Parathyroid adenoma (tissue), 2 donors: ENCODE data around the gene KRT82.
"Not testable (repeated sequence)": the region's sequence is repeated elsewhere in the genome, so short reads cannot be mapped to it uniquely, and the experiment has no call there.

ENCODE experiments used
- H2AFZ ChIP-seq: fragments of 300-600 bp; sonication (generic); one replicate; pipeline ENCODE4 v1.7.0; 2017; ENCODE audit warnings: antibody characterized with exemption, mild to moderate bottlenecking
- H3K27ac ChIP-seq: fragments of 300-600 bp; sonication (generic); one replicate; pipeline ENCODE4 v1.7.0; 2017
- H3K27me3 ChIP-seq: fragments of 300-600 bp; sonication (generic); one replicate; pipeline ENCODE4 v1.7.0; 2017; ENCODE audit warnings: low read length; ENCODE audit not compliant: control insufficient read depth, insufficient read depth
- H3K36me3 ChIP-seq: fragments of 300-600 bp; sonication (generic); one replicate; pipeline ENCODE4 v1.7.0; 2017; ENCODE audit warnings: low read length; ENCODE audit not compliant: control insufficient read depth, insufficient read depth
- H3K4me1 ChIP-seq: fragments of 300-600 bp; sonication (generic); one replicate; pipeline ENCODE4 v1.7.0; 2017; ENCODE audit warnings: control low read depth
- H3K4me2 ChIP-seq: fragments of 300-600 bp; sonication (generic); one replicate; pipeline ENCODE4 v1.7.0; 2017; ENCODE audit warnings: low read length
- H3K4me3 ChIP-seq: fragments of 300-600 bp; sonication (generic); one replicate; pipeline ENCODE4 v1.7.0; 2017; ENCODE audit warnings: low read depth, low read length
- H3K79me2 ChIP-seq: fragments of 300-600 bp; sonication (generic); one replicate; pipeline ENCODE4 v1.7.0; 2017; ENCODE audit warnings: control low read depth
- H3K9ac ChIP-seq: fragments of 300-600 bp; sonication (generic); one replicate; pipeline ENCODE4 v1.7.0; 2017; ENCODE audit warnings: mild to moderate bottlenecking
- H3K9me3 ChIP-seq: fragments of 300-600 bp; sonication (generic); one replicate; pipeline ENCODE4 v1.7.0; 2017; ENCODE audit warnings: low read length; ENCODE audit not compliant: control insufficient read depth
- TF ChIP-seq, protein P1 (sequence below): fragments of 300-600 bp; sonication (generic); IDR thresholded peaks from one replicate; pipeline ENCODE4 v1.7.0; 2017; ENCODE audit warnings: antibody characterized with exemption, mild to moderate bottlenecking
- donor health status: primary hyperparathyroidism.

The KRT82 gene

DNA sequence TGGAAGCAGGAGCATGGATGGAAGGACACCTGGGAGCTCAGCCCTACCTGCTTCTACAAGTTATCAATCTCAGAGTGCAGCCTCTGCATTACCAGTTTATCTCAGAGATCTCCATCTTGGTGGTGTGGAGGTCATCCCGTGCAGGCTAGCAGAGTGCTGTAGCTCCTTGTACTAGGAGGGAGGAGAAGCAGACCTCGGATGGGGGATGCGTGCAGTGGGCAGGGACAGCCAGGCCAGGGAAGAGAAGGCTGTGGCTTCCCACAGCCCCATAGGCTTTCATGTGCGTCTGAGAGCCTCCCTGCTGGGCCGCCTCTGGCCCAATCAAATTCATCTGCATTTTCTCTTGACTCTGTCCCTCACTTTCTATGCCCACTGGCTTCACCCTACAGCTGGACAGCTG is 8.8 kb upstream of the KRT82 start:
- Histone ChIP-seq H3K4me1 (no peaks in the 10 kb centered on the region), H3K27ac (no peak overlapping the region), H3K79me2 (no peaks in the 10 kb centered on the region), H2AFZ (no peak overlapping the region), H3K9ac (no peak overlapping the region), H3K27me3 (no peaks in the 10 kb centered on the region), H3K36me3 (no peaks in the 10 kb centered on the region), H3K4me2 (no peak overlapping the region), H3K9me3 (no peaks in the 10 kb centered on the region), H3K4me3 (no peak overlapping the region)
- TF ChIP-seq, protein P1, sequence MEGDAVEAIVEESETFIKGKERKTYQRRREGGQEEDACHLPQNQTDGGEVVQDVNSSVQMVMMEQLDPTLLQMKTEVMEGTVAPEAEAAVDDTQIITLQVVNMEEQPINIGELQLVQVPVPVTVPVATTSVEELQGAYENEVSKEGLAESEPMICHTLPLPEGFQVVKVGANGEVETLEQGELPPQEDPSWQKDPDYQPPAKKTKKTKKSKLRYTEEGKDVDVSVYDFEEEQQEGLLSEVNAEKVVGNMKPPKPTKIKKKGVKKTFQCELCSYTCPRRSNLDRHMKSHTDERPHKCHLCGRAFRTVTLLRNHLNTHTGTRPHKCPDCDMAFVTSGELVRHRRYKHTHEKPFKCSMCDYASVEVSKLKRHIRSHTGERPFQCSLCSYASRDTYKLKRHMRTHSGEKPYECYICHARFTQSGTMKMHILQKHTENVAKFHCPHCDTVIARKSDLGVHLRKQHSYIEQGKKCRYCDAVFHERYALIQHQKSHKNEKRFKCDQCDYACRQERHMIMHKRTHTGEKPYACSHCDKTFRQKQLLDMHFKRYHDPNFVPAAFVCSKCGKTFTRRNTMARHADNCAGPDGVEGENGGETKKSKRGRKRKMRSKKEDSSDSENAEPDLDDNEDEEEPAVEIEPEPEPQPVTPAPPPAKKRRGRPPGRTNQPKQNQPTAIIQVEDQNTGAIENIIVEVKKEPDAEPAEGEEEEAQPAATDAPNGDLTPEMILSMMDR = no peak

DNA sequence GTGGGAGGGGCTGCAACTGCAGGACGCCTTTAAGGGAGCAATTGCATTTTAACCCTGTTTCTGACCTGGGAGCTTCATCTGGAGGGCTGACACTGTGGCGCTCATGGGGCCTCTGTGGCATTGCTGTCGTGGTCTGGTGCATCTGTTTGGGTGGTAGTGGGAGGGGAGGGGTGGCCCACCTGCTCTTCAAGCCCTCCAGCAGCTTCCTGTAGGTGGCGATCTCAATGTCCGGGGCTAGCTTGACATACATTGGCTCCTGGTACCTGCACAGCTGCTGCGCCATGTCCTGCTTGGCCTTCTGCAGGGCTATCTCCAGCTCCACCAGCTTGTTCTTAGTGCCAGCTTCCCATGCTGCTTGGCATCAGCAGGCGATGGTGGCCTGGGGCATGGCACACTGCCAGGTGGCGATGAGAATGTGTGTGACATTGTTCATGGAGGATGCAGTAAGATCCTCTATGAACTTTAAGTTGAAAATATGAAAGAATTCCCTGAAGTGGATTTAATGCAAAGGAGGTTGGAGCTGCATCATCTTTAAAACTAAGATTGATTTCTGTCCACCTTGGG is 7.7 kb upstream of the KRT82 start:
- no peak overlapping the region for H3K27ac ChIP-seq

GRCh38 chr12:52413202-52413601 is 7.1 kb upstream of the KRT82 start:
- Histone ChIP-seq H3K4me2 (no peak overlapping the region), H2AFZ (no peak overlapping the region), H3K9me3 (no peaks in the 10 kb centered on the region), H3K79me2 (no peaks in the 10 kb centered on the region), H3K36me3 (no peaks in the 10 kb centered on the region), H3K9ac (no peak overlapping the region), H3K27me3 (no peaks in the 10 kb centered on the region), H3K4me1 (no peaks in the 10 kb centered on the region), H3K27ac (no peak overlapping the region), H3K4me3 (no peak overlapping the region)
- TF ChIP-seq, protein P1 = no peak

More for the DNA sequence above, 7.7 kb upstream of the KRT82 start:
- no peak overlapping the region for H3K4me3 ChIP-seq
- TF ChIP-seq, protein P1 = no peak
- no peak overlapping the region for H3K9ac ChIP-seq
- H3K4me1 ChIP-seq = no peaks in the 10 kb centered on the region
- H3K36me3 ChIP-seq = no peaks in the 10 kb centered on the region
- H3K27me3 ChIP-seq = no peaks in the 10 kb centered on the region
- H3K79me2 ChIP-seq = no peaks in the 10 kb centered on the region
- H2AFZ ChIP-seq = no peak overlapping the region
- H3K4me2 ChIP-seq = no peak overlapping the region
- H3K9me3 ChIP-seq = no peaks in the 10 kb centered on the region

- H3K27me3 ChIP-seq = no peaks in the 10 kb centered on the region
- H3K9me3 ChIP-seq = no peaks in the 10 kb centered on the region
- no peak overlapping the region for H3K4me3 ChIP-seq
- H3K27ac ChIP-seq = no peak overlapping the region
- TF ChIP-seq, protein P1 = no peak
- no peaks in the 10 kb centered on the region for H3K36me3 ChIP-seq
- no peak overlapping the region for H3K4me2 ChIP-seq
- H3K9ac ChIP-seq = no peak overlapping the region
- H2AFZ ChIP-seq = no peak overlapping the region
- no peaks in the 10 kb centered on the region for H3K4me1 ChIP-seq
- no peaks in the 10 kb centered on the region for H3K79me2 ChIP-seq
Measured at GRCh38 chr12:52411815-52412214, 5.7 kb upstream of the KRT82 start.

DNA sequence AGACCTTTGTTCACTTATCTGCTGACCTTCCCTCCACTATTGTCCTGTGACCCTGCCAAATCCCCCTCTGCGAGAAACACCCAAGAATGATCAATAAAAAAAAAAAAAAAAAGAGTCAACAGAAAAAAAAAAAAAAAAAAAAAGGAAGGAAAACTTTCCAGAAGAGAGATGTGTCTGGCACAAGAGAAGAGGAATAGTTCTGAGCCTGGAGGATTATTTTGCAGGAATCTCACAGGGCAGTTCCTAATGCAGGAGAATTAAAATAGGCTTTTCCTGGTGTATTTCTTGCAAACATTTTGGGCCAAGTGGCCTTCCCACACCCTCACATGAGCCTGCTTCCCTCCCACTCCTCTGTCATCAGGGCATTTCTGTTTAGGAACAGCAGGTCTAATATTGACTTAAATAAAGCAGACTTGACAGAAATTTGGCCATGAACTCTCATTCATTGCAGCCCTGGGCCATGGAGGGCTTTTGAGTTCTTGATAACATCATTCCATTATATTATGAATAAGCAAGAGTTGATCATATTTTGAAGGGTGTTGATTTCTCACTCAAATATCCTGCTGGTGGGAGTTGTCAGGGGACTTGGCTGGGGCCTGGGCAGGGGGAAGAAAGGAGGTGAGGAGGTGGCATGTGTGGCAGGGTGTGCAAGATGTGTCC is 4.6 kb upstream of the KRT82 start:
- H3K4me2 ChIP-seq, H2AFZ ChIP-seq, H3K4me1 ChIP-seq, H3K79me2 ChIP-seq, H3K27ac ChIP-seq, H3K36me3 ChIP-seq, H3K9ac ChIP-seq, H3K27me3 ChIP-seq, H3K9me3 ChIP-seq, H3K4me3 ChIP-seq: not testable (repeated sequence)
